GM18502 (cell line): Measurements from ENCODE around the gene MELK.

Source experiments
- ATAC-seq: cut with Tn5 transposase; IDR thresholded peaks from one replicate; pipeline ENCODE4 v1.9.1; 2021; ENCODE audit warnings: mild to moderate bottlenecking; ENCODE audit not compliant: unreplicated experiment, poor library complexity

Gene MELK

GRCh38 chr9:36665387-36665786 lies 92.7 kb downstream of the MELK start:
- no peak for ATAC-seq

DNA sequence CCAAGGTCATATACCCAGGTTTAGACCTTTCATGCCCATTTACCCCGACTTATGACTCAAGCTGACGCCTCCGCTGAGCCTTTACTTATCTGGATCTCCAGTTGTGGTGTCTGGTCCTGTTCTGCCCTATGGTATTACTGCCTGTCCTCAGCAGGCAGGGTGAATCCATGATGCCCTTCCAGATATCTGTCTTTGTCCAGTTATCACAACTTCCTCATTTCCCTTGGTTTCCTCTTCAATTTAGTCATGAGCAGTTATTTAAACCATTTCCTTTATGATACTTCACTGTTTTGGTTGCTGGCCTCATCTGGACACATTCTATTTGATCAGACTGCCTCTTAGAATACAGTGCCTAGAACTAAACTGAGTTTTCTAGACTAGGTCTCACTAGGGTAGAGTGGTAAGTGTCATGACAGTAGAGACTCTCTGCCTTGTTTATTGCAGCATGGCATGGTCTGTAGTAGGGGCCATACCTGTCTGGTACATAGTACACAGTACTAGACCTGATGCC lies 93.3 kb downstream of the MELK start:
- peak; percentile 75 for ATAC-seq

DNA sequence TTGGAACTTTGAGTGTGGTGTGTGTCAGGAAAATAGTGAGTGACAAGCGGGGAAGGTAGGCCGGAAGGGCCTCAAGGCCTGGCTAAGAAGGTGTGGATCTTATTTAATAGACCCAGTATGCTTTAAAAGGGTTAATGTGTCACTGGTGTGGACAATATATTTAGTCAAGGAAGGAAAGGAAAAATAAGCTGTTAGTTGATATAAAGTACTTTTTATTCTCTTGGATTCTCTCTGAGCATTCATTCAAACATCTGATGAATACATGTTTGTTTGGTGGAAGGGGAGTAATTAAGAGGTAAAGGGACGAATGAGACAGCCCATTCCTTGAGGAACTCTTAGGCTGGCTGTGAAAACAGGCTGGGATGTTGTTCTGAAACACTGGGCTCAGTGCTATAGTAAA lies 98.9 kb downstream of the MELK start:
- ATAC-seq = no peak

DNA sequence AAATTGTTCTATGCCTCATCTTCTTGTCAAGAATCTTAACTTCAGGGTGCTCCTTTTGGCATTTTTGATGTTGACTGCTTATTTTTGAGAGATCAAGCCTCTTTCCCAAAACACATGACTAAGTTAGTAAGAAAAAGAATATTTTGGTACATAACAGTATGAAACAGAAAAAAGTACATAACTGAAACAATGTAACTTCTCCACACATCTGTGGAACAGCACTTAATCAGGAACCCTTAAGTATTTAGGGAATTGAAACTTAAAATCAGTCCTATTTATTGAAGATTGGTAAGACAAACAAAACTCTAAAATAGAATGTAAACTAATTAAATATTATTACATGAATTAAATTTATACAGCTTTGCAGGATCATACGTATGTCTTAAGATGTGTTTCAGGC lies 103.4 kb downstream of the MELK start:
- no peak for ATAC-seq

GRCh38 chr9:36676778-36677485 lies 104.2 kb downstream of the MELK start:
- ATAC-seq = no peak

GRCh38 chr9:36677611-36678010 lies 104.9 kb downstream of the MELK start:
- no peak for ATAC-seq

- ATAC-seq = no peak
These were observed 107.0 kb downstream of the MELK start for GRCh38 chr9:36679710-36680109.

DNA sequence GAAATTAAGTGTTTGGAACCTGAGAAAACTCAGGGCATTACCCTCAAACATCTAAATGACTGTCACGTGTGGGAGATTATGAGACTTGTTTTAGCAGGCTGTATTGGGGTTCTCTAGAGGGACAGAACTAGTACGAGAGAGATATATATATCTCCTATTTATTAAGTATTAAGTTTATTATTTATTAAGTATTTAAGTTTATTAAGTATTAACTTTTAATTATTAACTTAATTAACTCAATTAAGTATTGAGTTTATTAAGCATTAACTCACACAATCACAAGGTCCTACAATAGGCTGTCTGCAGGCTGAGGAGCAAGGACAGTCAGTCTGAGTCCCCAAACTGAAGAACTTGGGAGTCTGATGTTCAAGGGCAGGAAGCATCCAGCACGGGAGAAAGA lies 113.8 kb downstream of the MELK start:
- ATAC-seq = no peak

- ATAC-seq = no peak
These were observed 117.9 kb downstream of the MELK start for GRCh38 chr9:36690412-36691168.

- ATAC-seq = no peak
These were observed 119.0 kb downstream of the MELK start for GRCh38 chr9:36691671-36692070.

GRCh38 chr9:36698984-36699383 lies 126.3 kb downstream of the MELK start:
- ATAC-seq = no peak

DNA sequence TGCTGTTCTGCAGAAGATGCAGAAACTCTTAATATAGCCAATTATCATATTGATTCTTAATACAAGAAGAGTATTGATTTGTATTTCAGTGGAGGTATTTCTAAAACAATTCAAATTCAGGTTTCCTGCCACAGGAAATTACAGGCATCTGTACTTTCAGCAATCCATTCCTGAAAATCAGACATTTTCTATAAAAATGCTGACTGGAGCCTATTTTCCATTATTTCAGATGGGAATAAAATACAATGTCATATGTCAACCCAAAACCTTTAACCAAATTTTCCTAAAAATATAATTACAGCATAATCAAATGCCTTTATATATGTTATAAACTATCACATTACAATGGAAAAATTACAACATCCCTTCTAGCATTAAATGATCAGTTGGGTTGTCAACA lies 131.5 kb downstream of the MELK start:
- no peak for ATAC-seq

GRCh38 chr9:36713515-36714490 lies 141.1 kb downstream of the MELK start:
- no peak for ATAC-seq

- ATAC-seq = no peak
These were observed 143.8 kb downstream of the MELK start for GRCh38 chr9:36716496-36716895.

DNA sequence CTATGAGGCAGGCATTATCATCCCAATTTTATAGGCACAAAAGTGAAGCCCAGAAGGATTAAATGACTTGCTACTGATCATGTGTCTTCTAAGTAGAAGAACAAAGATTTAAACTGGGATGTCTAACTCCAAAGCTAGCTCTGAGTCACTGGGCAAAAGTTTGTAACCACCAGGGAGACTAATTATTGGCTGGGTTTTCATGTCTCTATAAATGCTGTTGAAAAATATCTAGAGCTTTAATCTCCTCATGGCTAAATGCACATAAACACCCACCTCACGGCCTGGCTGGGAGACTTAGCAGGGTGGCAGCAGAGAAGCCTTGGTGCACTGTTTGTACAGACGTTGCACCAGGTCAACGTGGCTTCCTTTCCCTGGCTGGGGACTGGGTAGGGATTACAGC lies 144.6 kb downstream of the MELK start:
- ATAC-seq = no peak

DNA sequence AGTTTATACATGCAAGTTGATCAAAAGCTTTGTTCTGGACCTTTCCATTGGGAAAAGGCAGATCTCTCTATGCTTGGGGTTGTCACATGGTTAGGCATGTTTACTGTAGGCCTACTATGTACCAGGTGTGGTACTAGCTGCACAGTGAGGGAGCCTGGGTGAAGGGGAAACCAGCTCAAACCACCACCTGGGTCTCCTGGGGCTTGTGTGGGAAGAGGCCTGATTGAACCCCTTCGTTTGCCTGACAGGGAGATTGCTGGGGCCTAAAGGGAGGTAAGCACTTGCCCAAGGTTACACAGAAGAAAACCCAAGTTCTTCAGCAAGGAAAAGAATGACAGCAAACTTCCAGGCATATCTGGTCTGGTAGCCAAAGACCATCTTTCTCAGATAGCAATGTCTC lies 145.9 kb downstream of the MELK start:
- no peak for ATAC-seq

- ATAC-seq = no peak
These were observed 147.3 kb downstream of the MELK start for GRCh38 chr9:36720043-36720442.

DNA sequence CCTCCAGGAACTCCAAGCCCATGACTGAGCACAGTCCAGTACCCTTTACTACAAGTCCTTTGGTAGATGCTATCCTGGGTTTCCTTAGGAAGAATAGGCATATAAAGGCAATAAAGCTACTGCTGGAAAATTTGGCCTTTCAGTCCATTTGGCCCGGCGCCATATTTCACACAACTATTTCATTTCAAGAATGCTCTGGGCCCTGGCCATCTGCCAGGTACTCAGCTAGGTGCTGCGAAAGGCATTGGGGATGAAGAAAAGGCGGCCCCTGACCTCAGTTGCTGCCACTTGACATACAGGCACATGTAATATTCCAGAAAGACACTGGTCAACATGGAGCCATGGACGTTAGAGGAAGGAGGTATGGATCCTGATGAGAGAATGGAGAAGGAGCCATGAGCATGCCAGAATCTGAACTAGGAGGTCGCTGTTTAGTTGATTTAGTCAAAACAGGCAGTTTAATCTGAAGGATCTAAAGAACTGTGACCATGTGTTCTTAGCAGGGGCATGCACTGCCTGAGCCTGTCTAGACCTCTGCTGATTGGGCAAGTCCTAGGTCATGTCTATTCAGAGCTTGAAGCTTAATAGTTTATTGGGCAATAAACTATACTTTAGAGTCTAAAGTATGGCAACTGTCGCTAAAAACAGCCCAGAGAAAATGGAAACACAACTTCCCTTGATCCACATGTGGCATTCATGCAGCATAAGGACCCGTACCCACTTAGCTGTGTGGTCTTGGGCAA lies 149.3 kb downstream of the MELK start:
- ATAC-seq = no peak

GRCh38 chr9:36725777-36726356 lies 153.2 kb downstream of the MELK start:
- ATAC-seq = no peak
